AG08396 (cell line): Measurements from ENCODE around the gene SEMA5A.
A peak's percentile ranks its signal among the peaks of the same experiment; 100 is the strongest.
"Not testable (repeated sequence)": the region's sequence is repeated elsewhere in the genome, so short reads cannot be mapped to it uniquely, and the experiment has no call there.

Experiments used
- DNase-seq: peaks from one replicate; pipeline ENCODE4 v3.0.0; 2012; ENCODE audit warnings: low spot score, mixed read lengths

The SEMA5A gene

GRCh38 chr5:9438596-9439354 lies 107.1 kb downstream of the SEMA5A start:
- DNase-seq = no peak

- peak; percentile 32 for DNase-seq
Measured at GRCh38 chr5:9437741-9438240, 108.1 kb downstream of the SEMA5A start.

- DNase-seq = peak; percentile 11
Measured at GRCh38 chr5:9431496-9432258, 114.2 kb downstream of the SEMA5A start.

- DNase-seq = no peak
Measured at GRCh38 chr5:9431151-9431495, 114.8 kb downstream of the SEMA5A start.

GRCh38 chr5:9430306-9430705 lies 115.6 kb downstream of the SEMA5A start:
- no peak for DNase-seq

- DNase-seq = no peak
Measured at GRCh38 chr5:9429691-9430215, 116.1 kb downstream of the SEMA5A start.

GRCh38 chr5:9428272-9428671 lies 117.6 kb downstream of the SEMA5A start:
- DNase-seq = no peak

GRCh38 chr5:9425710-9426109 lies 120.2 kb downstream of the SEMA5A start:
- no peak for DNase-seq

GRCh38 chr5:9423571-9423970 lies 122.3 kb downstream of the SEMA5A start:
- DNase-seq = peak; percentile 22

GRCh38 chr5:9421884-9422283 lies 124.0 kb downstream of the SEMA5A start:
- DNase-seq = no peak

- no peak for DNase-seq
Measured at GRCh38 chr5:9419794-9420193, 126.1 kb downstream of the SEMA5A start.

GRCh38 chr5:9415566-9415965 lies 130.3 kb downstream of the SEMA5A start:
- no peak for DNase-seq

- no peak for DNase-seq
Measured at GRCh38 chr5:9415091-9415490, 130.8 kb downstream of the SEMA5A start.

GRCh38 chr5:9411142-9411541 lies 134.7 kb downstream of the SEMA5A start:
- no peak for DNase-seq

GRCh38 chr5:9409413-9409960 lies 136.4 kb downstream of the SEMA5A start:
- DNase-seq = no peak

GRCh38 chr5:9408964-9409363 lies 136.9 kb downstream of the SEMA5A start:
- DNase-seq = no peak

GRCh38 chr5:9405196-9405754 lies 140.6 kb downstream of the SEMA5A start:
- DNase-seq = no peak

- DNase-seq = no peak
Measured at GRCh38 chr5:9401786-9402472, 143.9 kb downstream of the SEMA5A start.

GRCh38 chr5:9399783-9400182 lies 146.1 kb downstream of the SEMA5A start:
- not testable (repeated sequence) for DNase-seq

- DNase-seq = no peak
Measured at GRCh38 chr5:9399094-9399493, 146.8 kb downstream of the SEMA5A start.

GRCh38 chr5:9398227-9398626 lies 147.6 kb downstream of the SEMA5A start:
- no peak for DNase-seq

GRCh38 chr5:9396285-9396770 lies 149.5 kb downstream of the SEMA5A start:
- no peak for DNase-seq
